ENCODE data around the gene HMCN2.

The HMCN2 gene, protein sequence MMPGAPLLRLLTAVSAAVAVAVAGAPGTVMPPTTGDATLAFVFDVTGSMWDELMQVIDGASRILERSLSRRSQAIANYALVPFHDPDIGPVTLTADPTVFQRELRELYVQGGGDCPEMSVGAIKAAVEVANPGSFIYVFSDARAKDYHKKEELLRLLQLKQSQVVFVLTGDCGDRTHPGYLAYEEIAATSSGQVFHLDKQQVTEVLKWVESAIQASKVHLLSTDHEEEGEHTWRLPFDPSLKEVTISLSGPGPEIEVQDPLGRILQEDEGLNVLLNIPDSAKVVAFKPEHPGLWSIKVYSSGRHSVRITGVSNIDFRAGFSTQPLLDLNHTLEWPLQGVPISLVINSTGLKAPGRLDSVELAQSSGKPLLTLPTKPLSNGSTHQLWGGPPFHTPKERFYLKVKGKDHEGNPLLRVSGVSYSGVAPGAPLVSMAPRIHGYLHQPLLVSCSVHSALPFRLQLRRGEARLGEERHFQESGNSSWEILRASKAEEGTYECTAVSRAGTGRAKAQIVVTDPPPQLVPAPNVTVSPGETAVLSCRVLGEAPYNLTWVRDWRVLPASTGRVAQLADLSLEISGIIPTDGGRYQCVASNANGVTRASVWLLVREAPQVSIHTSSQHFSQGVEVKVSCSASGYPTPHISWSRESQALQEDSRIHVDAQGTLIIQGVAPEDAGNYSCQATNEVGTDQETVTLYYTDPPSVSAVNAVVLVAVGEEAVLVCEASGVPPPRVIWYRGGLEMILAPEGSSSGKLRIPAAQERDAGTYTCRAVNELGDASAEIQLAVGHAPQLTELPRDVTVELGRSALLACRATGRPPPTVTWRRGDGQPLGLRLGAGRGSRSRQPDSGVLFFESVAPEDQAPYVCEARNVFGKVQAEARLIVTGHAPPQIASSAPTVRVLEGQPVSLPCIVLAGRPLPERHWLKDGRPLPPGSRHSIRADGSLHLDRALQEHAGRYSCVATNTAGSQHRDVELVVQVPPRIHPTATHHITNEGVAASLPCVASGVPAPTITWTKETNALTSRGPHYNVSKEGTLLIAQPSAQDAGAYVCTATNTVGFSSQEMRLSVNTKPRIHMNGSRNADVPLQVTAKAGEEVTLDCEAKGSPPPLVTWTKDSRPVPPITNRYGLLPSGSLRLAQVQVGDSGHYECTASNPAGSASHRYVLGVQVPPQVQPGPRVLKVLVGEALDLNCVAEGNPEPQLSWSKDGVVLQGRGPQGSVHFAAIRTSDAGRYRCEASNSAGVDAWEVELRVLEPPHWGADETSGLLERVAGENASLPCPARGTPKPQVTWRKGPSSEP (N-terminal part only)
- total RNA-seq = 0 to 12.0 (median 0) reads per million in 17 experiments

DNA sequence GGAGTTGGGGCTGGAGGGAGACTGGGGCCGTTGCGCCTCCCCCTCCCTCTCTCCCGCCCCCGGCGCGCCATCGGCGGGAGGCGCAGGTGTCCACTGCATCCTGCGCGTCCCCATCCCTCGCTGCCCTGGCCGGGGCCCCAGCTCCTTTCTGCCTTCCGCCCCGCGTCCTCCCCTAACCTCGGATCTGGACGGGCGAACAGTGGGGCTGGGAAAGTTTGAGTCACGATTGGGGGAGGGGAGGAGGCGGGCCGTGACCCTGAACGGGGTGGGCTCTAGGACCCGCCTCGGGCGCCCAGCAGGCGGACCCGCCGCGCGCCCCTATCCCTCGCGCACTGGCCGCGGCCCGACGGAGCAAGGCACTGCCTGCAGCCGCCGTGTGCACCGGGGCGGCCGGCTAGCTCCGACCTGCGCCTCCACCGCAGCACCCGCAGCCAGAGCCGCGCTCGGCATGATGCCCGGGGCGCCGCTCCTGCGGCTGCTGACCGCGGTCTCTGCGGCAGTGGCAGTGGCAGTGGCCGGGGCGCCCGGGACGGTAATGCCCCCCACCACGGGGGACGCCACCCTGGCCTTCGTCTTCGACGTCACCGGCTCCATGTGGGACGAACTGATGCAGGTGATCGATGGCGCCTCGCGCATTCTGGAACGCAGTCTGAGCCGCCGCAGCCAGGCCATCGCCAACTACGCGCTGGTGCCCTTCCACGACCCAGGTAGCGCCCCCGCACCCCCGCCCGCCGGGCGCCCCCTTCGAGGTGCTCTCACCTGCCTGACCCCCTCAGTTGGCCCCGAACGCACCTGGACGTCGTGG, at the start of gene HMCN2:
Gene HMCN2, plus strand, starts transcription at position 330 of the 805 bp plus-strand sequence. Its CDS starts 119 bp downstream, at position 449.
- peak in 1 of 4 experiments; percentile 12 for DNase-seq

DNA sequence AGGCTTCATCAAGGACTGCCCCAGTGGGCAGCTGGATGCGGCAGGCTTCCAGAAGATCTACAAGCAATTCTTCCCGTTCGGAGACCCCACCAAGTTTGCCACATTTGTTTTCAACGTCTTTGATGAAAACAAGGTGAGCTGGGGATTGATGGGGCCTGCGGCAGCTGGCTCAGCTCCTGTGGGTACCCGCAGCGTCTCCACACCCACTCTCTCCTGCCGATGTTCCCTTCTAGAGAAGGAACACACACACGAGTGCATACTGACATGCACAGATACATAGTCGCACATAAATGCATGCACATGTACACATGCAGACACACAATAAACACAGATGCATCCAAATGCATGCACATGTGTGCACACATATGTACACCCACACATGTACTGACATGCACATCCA, 47.7 kb upstream of the HMCN2 start:
- DNase-seq = no peak

DNA sequence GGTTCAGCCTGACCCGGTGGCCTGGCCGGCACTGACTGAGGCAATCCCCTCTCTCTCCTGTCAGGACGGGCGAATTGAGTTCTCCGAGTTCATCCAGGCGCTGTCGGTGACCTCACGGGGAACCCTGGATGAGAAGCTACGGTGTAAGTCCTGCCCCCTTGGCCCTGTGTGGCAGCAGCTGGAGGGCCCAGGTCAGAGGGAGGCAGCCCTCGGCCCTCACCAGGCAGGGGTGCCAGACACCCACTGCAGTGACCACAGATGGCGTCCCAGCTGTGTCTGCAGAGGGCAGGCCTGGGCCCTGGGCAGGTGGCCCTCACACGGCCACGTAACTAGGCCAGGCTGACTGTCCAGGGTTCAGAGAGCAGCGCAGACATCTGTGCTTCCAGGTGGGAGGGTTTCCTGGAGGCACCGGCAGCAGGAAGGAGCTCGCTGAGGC, 45.9 kb upstream of the HMCN2 start:
- DNase-seq = no peak

DNA sequence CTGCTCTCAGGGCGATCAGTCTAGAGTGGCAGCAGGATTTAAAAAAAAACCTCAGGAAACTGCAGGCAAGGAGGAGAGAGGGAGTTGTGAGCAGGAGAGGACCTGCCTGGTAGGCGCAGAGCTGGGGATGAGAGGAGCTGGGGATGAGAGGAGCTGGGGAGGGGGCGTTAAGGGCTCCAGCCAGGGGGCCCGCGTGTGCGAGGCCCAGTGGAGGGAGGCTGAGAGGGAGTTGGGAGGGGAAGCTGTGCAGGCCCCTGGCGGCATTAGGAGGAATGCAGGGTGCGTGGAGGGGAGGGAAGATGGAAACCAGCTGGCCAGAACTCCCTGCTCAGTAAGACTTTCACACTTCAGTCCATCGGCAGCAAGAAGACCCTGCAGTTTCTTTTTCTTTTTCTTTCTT, 45.2 kb upstream of the HMCN2 start:
- DNase-seq = no peak

DNA sequence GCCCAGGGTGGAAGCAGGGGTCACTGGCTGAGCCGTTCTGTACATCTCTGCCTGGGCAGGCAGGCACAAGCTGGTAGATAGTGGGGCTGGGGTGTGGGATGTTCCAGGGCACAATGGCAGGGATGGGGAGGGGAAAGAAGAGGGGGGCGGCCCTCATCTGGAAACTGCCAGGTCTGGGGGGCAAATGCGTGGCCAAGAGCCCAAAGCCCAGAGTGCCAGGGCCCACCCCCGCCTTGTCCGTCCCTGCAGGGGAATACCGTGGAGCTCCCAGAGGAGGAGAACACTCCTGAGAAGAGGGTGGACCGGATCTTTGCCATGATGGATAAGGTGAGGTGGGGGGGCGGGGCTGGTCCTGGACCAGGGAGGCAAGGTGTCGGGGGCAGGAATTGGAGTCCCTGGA, 42.7 kb upstream of the HMCN2 start:
- no peak for DNase-seq

DNA sequence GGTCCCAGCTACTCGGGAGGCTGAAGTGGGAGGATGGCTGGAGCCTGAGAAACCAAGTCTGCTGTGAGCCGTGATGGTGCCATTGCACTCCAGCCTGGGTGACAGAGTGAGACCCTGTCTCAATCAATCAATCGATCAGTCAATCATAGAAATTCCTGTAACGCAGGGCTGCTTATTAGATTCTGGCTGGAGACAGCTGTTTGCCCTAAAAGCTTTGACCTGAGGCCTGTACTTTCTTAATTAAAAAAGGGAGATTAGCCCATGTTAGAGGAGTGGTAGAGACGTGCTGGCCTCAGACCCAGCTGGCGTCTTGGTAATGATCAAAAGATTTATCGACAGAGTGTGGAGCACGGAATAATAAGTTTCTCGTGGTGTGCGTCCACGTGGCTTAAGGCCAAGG, 40.5 kb upstream of the HMCN2 start:
- no peak for DNase-seq

DNA sequence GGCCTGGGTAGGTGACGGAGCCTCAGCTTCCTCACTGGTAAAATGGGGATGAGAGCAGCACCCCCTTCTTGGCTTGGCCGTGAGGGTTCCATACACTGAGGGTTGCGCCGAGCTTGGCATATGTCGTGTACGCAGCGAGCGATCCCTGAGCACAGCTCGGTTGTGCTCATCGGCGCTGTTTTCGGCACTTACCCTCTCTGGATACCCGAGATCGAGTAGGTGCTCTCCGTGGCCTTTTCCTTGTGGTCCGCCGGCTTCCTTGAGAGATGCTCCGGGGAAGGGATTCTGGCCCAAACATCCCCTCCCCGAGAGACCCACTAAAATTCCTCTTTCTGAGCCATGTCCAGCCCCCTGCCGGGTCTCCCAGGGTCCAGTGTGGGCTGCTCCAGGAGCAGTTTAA, 40.0 kb upstream of the HMCN2 start:
- DNase-seq = peak in 1 of 4 experiments; percentile 0

DNA sequence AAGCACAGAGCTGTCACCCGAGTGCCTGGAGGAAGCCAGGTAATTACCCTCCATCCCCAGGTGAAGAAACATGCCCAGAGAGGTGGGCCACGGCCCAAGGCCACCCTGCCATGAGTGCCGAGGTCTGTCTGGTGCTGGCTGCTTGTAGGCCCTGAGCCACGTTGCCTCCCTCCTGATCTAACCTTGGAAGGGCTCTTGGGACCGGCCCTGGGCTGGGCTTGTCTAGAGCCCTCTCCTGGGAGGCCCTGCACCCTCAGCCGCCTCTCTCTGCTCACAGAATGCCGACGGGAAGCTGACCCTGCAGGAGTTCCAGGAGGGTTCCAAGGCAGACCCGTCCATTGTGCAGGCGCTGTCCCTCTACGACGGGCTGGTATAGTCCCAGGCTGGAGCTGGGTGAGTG, 39.4 kb upstream of the HMCN2 start:
- no peak for DNase-seq

DNA sequence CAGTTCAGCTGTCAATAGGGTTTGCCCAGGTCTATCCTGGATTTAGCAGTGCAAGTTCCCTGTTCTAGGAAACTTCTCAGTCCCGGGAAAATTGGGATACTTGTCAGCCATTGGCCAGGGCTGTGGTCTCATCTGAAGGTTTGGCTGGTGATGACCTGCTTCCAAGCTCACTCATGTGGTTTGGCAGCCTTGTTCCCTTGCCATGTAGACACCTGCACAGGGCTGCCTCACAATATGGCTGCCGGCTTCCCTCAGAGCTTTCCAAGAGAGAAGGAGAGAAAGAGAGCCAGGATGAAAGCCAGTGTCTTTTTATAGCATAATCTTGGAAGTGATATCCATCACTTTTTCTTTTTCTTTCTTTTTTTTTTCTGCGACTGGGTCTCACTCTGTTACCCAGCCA, 37.7 kb upstream of the HMCN2 start:
- no peak for DNase-seq

DNA sequence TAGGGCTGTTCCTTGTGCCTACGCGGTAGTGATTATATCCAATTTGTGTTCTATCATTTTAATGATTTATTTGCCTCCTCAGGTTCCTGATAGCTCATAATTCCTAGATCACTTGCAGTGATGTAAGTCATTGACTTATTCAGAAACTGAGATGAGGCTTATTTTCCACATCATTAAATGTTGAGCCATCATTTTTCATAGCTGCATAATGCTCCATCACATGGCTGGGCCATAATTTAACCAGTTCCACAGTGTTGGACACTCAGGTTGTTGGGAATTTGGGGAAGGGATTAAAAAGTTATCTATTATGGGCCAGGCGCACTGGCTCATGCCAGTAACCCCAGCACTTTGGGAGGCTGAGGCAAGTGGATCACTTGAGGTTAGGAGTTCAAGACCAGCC, 35.8 kb upstream of the HMCN2 start:
- no peak for DNase-seq

DNA sequence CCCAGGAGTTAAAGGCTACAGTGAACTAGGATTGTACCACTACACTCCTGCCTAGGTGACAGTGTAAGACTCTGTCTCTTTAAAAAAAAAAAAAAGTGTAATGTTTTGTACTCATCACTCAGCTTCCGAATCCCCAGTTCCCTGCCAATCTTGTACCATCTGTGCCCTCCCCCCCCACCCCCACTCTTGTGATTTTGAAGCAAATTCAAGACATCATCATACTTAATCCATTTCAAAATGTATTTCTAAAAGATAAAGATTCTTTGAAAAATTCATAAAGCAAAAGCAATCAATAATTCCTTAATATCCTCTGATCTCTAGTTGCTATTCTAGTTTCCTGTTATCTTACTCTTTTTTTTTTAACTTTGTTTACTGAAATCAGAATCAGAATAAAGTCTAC, 34.9 kb upstream of the HMCN2 start:
- DNase-seq = no peak

DNA sequence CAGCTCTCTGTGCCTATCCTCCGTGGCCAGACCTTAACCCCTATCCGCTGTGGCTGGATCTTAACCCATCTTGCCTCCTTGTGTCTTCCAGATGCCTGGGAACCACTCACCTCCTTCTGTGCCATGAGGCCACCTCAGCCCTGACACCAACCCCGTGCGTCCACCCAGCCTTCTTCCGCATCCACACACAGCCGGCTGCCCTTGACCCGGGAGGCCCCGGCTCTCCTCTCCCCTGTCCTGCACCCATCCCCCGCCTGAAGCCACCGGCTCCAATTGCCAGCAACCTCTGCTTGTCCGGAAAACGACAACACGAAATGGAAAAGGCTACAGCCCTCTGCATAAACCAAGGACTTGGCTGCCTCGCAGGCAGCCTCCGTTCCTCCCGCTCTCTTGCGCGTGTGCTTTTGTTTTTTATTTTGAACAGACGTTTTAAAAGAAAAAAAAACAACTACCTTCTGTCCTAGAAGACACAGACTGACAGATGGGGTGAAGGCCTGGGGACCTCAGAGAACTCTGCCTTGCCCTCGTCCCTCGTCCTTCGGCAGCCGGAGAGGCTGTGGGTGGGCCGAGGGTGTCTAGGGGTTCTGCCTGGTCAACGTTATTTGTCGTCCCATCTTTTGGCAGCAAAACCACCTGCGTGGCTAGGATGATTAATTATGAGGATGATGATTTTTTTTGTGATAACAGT, 32.5 kb upstream of the HMCN2 start:
- DNase-seq = no peak

DNA sequence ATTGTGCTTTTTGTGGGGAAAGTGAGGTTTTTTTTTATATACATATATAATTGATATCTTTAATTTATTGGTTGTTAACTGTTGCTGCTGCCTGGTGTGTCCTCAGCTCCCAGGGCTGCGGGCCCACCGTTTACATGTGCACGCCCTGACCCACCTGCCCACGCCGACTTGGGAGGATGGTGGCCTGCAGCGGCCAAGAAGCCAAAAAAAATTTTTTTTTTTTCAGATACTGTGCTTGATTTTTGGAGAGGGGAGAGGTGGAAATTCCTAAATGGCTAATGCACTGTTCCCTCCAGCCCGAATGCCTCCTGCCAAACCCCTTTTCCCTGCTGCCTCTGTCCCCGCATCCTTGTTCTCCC, 32.0 kb upstream of the HMCN2 start:
- no peak for DNase-seq

DNA sequence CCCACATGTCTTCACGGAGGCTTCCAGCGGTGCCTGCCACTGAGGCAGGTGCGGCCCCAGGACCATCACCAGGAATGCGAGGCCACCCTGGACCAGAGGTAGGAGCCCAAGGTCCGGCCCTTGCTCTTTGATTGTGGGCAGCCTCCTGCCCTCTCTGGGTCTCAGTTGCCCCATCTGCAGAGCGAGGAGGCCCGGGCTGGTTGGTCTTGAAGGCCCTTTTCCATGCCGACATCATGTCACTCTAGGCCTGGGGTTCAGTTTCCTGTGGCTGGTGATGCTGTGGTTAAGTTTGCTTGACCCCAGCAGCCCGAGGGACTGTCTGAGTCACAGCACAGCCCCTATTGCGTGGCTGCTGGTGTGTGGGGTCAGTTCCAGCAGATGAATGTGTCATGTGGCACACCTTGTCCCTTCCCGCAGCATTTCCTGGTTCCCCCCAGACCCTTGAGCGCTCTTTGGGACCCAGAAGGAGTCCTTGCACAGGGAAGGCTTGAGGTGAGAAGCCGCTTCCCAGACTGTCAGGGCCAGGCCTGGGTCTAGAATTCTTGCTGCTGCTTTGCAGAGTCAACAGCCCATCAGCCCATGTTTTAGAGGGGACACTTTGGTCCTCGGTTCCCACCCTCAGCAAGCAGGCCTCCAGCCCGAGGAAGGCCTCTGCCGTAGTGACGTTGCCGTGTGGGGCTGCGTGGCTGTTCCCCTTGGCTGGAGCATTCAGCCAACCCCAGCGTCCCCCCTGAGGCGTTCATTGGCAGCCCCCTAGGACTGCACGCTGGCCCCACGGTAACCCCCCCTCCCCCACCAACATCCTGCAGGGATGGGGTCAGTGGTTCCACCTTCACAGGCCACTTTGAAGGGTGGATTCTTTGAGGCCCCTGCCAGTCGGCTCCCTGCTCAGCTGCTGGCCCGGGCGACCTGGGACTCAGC, 31.0 kb upstream of the HMCN2 start:
- DNase-seq = no peak

DNA sequence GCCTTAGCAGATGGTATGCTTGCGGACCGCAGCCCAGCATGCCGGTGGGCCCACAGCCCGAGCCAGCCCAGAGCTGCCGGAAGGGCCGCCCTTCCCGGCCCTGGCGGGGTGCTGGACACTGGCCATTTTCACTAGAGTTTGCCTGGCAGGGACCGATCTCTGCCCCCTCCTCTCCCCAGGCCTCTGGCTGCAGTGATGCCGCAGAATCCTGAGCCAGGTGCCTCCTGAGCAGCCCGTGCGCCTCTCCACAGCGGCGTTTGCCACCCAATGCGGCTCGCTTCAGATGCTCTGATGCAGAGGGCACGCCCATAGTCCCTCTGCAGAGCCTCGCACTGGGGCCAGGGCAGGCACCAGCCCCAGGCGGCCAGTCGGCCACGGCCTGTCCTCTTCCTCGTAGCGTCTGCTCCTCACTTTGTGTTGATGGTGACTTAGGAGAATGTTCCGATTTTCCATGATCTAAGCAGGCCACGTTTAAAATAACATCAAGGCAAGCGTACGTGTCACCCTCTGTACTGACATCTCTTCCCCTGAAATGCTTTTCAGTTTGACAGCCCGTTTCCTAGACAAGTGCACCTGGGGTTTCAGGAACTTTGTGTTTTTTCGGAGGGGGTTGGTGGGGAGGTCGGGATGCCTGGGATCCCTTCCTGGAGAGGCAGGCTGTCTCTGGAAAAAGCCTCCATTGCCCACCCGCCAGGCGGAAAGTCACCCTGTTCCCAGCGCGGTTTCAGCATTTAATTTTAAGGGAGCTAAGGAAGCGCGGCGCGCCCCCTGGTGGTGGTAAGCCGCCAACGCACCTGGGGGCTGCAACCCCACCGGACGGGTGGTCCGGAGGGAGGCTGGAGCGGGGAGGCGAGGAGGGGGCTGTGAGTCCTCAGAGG, 29.8 kb upstream of the HMCN2 start:
- peak; percentile 61 to 80 (median 75) for DNase-seq

DNA sequence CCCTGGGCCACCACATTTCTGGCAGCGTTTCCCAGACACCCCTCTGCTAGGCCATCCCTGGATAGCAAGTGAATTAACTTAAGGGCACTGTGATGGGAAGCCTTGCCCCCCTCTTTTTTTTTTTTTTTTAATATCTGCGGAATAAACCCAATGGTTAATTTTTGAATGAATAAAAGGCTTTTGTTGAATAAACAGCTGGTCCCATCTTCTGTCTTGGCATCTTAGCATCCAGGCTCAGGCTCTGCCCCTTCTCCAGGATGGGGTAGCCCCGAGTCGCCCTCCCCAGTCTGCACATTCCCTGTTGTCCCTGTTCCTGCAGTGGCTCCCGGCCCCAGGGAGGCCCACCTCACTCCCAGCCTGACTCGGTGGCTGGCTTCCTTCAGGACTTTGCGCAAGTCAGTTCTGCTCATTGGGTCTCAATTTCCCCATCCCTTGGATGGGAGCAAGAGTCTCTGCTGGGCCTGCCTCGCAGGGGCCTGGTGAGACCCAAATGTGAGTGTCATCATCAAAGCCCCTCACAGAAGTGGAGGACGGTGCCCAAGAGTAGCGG, 29.0 kb upstream of the HMCN2 start:
- no peak for DNase-seq

DNA sequence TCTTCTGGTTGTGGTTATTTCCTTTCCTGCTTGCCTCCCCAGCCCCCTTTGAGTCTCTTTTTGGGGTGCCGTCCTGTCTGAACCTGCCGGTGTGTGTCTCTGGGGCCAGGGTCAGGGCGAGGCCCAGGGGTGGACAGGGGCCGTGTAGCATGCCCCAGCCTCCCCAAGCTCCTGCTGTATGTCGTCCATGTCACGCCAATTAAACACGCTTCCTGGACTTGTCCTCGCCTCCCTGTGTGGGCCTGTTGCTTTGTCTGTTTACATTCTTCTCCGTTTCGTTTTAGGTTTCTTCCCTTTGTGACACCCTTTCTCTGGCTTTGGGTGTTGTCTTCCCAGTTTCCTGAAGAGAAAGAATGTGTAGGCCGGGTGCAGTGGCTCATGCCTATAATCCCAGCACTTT, 28.5 kb upstream of the HMCN2 start:
- DNase-seq = no peak

DNA sequence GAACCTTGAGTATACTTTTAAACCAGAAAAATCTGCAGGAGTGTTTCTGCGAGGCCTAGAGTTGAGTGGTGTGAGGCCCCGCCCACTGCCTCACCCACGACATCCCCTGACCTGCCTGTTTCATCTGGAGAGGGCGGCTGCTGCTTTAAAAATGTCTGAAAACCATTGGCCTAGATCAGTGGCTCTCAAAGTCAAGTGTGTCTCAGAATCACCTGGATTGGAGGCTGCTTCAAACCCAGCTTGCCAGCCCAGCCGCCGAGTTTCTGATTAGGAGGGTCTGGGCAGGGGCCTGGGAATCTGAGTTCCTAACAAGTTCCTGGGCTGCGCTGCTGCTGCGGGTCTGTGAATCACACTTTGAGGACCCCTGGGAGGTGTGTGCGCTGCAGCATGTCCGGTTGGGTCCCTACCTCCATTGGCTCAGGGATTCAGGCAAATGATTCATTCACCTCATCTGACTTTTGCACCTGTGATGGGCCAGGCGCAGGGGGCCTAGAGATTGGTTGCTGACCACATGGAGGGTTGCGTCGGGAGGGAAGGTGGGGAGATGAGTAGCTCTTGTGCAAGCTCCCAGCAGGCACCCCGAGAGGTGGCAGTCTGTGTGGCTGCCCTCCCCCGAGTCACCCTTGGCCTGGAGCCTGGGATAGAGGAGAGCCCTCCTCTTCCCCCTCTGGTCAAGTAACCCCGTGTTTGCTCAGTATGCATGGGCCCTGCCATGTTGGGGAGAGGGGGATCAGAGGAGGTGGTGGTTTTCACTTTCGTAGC, 27.6 kb upstream of the HMCN2 start:
- peak in 1 of 4 experiments; percentile 46 for DNase-seq
